GM18508 (cell line): Measurements from ENCODE around the gene SYT5.
"Not testable (repeated sequence)": the region's sequence is repeated elsewhere in the genome, so short reads cannot be mapped to it uniquely, and the experiment has no call there.

Experiments used
- ATAC-seq: cut with Tn5 transposase; IDR thresholded peaks from one replicate; pipeline ENCODE4 v1.9.1; 2021; ENCODE audit warnings: moderate number of reproducible peaks; ENCODE audit not compliant: insufficient read depth, unreplicated experiment

SYT5 gene

GRCh38 chr19:55208880-55209692, 29.0 kb upstream of the SYT5 start, which contains the start of gene PTPRH:
Gene PTPRH, minus strand, starts transcription at chr19:55209501. Its CDS starts 68 bp downstream, at chr19:55209433.
- no peak for ATAC-seq

DNA sequence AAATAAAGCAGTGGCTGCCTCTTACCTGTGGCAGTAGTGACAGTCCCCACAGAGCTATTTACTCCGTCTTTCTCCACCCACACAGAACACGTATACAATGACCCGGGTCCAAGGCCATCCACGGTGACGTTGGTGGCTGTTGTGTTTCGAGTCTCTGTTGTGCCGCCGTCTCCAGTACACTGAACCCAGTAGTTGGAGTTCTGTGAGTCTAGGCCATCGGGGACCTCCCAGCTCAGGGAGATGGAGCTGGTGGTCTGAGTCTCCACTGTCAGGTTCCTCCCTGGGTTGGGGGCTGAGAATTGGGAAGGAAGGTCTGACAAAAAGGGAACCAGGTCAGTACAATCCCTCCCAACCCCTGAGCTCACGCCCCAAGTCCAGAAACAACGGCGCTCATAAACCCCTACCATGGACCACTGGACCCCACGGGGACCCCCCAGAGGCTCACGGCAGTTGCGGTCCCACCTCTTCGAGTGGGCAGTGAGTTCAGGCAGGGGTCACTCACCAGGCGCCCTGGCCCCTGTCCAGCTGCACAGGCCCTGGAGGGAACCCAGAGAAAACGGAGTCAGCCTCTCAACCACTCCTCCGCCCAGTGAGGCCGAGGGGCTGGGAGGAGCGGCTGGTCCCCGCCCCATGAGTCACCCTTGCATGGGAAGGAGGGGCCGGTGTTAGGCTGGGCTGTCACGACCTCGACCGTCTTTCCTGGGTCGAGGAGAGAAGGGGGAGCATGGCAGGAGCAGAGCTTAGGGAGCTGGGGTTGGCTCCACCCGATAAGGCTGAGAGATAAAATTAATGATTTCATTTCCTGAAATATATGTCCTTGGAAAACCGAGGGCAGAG, 26.8 kb upstream of the SYT5 start:
- ATAC-seq = no peak

- ATAC-seq = not testable (repeated sequence)
Observed at GRCh38 chr19:55202199-55202598, 22.1 kb upstream of the SYT5 start.

DNA sequence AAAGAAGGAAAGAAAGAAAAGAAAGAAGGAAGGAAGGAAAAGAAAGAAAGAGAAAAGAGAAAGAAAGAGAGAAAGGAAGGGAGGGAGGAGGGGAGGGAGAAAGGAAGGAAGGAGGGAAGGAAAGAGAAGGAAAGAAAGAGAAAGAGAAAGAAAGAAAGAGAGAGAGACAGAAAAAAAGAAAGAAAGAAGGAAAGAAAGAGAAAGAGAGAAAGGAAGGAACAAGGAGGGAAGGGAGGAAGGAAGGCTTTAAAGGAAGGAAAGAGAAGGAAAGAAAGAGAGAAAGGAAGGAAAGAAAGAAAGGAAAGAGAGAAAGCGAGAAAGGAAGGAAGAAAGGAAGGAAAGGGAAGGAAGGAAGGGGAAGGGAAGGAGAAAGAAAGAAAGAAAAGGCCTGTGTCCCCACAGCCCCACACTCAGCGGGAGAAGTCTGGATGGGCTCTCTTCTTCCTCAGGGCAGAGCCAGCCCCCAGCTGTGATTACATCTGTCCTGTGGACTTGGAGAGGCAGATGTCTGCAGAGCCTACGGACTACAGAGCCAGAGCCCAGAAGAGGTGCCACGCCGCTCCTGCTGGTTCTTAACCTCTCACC, 19.6 kb upstream of the SYT5 start:
- no peak for ATAC-seq

DNA sequence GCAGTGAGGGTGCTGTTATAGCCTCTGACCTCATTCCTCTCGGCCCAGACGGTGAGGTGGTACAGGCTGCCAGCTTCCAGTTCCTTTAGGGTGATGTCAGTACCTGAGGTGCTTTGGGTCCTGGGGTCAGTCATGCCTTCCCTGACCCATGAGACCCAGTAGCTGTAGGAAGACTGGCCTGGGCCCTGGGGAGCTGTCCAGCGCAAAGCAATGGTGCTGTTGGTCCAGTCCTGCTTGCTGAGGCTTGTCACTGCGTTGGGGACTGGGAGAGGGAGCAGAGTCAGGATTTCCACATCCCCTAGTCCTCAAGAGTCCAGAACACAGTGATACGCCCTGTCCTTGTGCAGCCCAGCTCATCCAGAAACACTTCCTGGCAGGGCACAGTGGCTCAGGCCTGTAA, 18.6 kb upstream of the SYT5 start:
- ATAC-seq = no peak

- no peak for ATAC-seq
Observed at GRCh38 chr19:55197528-55197927, 17.4 kb upstream of the SYT5 start.

GRCh38 chr19:55196803-55197202, 16.7 kb upstream of the SYT5 start:
- ATAC-seq = no peak

DNA sequence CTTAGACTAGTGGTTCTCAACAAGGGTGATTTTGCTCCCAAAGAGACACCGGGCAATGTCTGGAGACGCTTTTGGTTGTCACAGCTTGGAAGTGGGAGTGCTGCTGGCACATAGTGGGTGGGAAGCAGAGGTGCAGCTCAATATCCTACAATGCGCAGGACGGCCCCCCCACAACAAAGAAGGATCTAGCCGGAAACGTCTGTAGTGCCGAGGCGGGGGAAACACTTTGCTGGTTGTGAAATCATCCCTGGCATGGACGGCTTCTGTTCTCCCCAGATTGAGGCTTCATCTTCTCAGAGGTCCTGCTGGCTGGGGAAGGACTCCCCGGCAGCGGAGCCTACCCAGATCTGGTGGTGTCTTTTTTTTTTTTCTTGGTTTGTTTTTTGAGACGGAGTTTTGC, 13.4 kb upstream of the SYT5 start:
- ATAC-seq = no peak

DNA sequence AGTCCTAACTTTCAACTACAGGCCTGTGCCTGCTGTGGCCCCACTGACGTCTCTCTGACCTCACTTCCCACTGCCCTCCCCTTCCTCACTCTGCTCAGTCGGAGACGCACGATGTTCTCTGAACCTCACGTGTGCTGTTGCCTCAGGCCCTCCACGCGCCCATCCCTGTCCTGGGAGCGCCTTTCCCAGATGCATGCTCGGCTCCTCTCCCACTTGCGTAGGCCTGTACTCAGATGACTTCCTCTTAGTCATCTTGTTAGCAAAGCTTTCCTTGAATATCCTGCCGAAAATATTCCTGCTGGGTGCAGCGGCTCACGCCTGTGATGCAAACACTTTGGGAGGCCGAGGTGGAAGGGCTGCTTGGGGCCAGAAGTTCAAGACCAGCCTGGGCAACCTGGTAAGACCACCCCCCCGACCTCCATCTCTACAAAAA, 9.3 kb upstream of the SYT5 start:
- no peak for ATAC-seq

DNA sequence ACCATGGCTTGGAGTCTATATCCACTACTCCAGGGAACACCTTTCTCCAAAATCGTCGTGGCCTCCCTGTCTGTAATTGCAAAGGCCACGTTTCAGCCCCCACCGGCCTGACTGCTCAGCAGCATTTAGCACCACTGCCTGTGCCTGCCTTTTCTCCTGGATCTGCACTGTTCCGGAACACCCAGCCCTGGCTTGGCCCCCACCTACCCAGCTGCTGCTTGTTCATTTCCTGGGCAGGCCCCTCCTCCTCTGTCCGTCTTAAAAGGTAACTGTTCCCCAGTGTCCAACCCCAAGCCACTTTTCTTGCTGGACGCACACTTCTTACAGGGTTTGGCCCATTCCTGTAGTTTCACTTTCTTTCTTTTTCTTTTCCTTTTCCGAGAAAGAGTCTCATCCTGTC, 8.5 kb upstream of the SYT5 start:
- ATAC-seq = no peak

DNA sequence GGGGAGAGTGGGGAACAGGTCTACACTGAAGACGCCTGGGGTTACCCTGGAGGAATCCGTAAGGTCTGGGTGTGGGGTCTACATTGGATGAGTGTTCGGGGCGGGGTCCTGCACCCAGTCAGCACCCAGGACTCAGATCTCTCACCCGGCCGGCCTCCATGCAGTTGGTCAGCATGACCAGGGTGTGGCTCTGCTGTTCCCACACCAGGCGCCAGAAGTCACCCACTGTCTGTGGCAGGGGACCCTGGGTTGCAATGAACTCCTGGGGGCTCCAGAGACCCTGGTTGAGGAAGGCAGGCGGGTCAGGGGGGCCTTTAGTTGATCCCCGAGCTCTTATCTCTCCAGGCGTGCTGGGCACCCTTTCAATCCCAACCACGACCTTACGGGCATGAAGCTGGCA, 6.0 kb upstream of the SYT5 start:
- no peak for ATAC-seq

GRCh38 chr19:55181740-55182139, 1.7 kb upstream of the SYT5 start:
- no peak for ATAC-seq

DNA sequence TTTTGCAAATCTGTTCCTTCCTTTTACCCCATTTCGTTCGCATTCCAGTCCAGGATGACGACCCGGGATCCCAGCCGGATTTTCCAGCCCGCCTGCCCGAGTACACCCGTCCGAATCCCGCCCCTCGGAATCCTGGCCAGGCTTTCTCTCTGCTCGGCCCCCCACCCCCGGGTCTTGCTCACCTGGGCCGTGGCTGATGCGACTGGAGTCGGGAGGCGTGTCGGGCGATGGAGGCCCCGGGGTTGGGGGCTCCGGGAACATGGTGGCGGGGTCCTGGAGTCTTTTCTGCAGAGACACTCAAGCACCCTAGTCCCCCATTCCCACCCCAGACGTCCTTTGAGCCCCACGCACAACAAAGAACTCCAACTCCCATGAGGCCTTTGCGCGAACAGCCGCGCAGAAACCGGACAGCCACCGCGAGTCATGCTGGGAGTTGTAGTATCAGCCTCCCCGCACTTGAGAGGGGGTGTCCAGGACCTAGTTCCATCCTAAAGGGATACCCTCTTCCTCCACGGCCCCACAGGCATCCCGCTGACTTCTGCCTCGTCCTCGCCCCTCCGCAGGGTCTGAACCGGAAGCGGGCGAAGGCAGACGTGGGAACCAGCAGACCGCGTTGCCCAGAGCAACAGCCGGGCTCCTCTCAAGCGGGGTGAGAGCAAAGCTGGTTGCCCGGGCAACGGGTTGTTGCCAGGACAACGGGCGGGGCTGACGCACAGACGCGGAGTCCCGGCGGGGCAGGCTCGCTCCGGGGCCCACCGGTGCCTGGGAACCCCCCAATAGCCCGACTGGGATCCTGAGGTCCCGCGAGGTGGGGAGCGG, 1.1 kb downstream of the SYT5 start:
- no peak for ATAC-seq

DNA sequence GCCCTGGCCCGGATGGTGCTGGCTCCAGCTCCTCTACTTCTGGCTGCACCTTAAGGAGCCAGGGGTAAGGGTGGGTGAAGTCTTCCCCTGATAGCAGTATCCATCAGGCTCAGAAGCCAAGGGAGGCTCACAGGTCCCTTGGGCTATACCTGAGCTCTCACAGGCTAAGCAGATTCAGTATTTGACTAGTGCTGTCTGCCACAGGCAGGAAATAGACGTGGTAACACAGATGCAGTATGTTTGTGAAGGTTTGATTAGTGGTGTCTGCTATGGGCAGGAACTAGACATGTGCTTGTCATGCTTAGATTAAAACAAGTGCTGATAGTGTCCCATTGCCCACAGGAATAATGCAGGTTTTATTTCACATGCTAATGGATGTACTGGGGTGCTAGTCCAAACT, 4.0 kb downstream of the SYT5 start:
- no peak for ATAC-seq

- ATAC-seq = no peak
Observed at GRCh38 chr19:55175117-55175867, 4.8 kb downstream of the SYT5 start.

GRCh38 chr19:55174425-55175116, 5.5 kb downstream of the SYT5 start:
- no peak for ATAC-seq

GRCh38 chr19:55173714-55174409, 6.2 kb downstream of the SYT5 start:
- no peak for ATAC-seq

DNA sequence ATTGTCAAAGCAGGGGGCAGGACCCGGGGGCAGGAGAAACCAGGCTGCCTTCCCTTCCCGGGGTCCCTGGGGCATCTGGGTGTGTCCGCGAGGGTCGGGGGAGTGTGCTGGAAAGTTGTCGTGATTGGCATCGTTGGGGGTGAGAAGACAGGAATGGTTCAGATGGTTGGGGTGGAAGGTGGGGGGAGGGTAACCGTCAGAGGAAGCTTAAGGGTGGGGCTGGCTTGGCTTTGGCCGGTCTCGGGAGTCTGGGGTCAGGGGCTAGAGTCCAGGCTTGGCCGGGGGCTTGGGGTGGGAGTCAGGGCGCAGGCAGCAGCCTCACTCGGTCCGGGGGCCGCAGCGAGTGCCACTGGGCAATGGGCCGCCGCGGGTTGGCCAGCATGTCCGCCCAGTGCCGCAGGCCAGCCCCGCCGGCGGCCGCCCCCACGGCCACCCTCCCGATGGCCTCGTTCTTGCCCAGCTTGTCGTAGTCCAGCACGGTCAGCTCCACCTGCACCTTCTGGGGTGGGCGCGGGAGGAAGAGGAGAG, 6.8 kb downstream of the SYT5 start:
- ATAC-seq = no peak
